Ovary (tissue), 9 donors: ENCODE measurements around the gene ABCG1. TPM values are rescaled to one million over a fixed set of nuclear protein-coding genes. Genes with fewer than 3 reads are reported as not detected.

Experiments
- DNase-seq, 5 donors: peaks; one replicate each; pipeline ENCODE4 v3.0.0-alpha.2; 2019 to 2020
- H3K27ac ChIP-seq, 2 donors: fragments of 200-600 bp; one replicate each; pipeline versions ENCODE4 v1.5.1 to v1.8.0; 2019 to 2022
- H3K27me3 ChIP-seq: fragments of 200-600 bp; one replicate; pipeline ENCODE4 v1.8.0; 2022
- H3K36me3 ChIP-seq: fragments of 200-600 bp; sonication (generic); one replicate; pipeline ENCODE4 v1.5.1; 2019
- H3K4me1 ChIP-seq: one replicate; pipeline ENCODE4 v1.8.1; 2013; ENCODE audit warnings: mild to moderate bottlenecking, moderate library complexity; ENCODE audit not compliant: insufficient read depth
- H3K4me3 ChIP-seq: fragments of 200-600 bp; sonication (generic); one replicate; pipeline ENCODE4 v1.5.1; 2017
- H3K9me3 ChIP-seq, 2 donors: fragments of 200-600 bp in 1 of 2; sonication (generic) in 1 of 2; one replicate each; pipeline versions ENCODE4 v1.5.1 to v1.8.1; 2013 to 2019; ENCODE audit warnings: mild to moderate bottlenecking in 1 of 2, moderate library complexity in 1 of 2
- EP300 ChIP-seq: sonication (generic); formaldehyde crosslinking; IDR thresholded peaks from one replicate; pipeline ENCODE4 v1.6.1; 2017; ENCODE audit warnings: antibody characterized with exemption
- POLR2A ChIP-seq: fragments of 450-650 bp; IDR thresholded peaks from one replicate; pipeline ENCODE4 v1.6.1; 2017; ENCODE audit warnings: antibody characterized with exemption, mild to moderate bottlenecking, moderate library complexity
- WGBS, 3 donors: extraction: QIAGEN DNeasy Blood & Tissue Kit in 1 of 3; methylation state at CpG; one replicate each; pipeline versions ENCODE4 v1.1.5 to v1.1.7; 2013 to 2017; 5-methylcytosine and 5-hydroxymethylcytosine counted together
- intact Hi-C, 4 donors: fragments of 100-400 bp; cut with DNase I; formaldehyde crosslinking; loops; one replicate each; pipeline versions ENCODE4 v1.11.0 to v1.15.1; 2022 to 2023
- polyA plus RNA-seq, 2 donors: library from polyadenylated mRNA; stranded (reverse); fragments of 200-250 nt in 1 of 2; fragments of 350-450 nt in 1 of 2; fragmentation: Illumina TruSeq in 1 of 2; extraction: RNeasy Lipid Tissue Mini Kit (QIAGEN cat#74804) in 1 of 2; gene quantifications; one replicate each; pipeline ENCODE4 v1.2.3, GENCODE V29; 2013 to 2014
- total RNA-seq, 7 donors: library from RNA; depleted of rRNA in 2 of 7; stranded (reverse); fragments of >200 nt in 2 of 7; fragmentation: NEBNext Ultra II Directional in 3 of 7; extraction: Animal tissue kit (Norgen Biotek cat#: 25700) in 3 of 7; gene quantifications; one replicate each; pipeline versions ENCODE4 v1.1.0 to v1.2.4, GENCODE V29; 2016 to 2023
- TF ChIP-seq, protein P1 (sequence below), 3 donors: fragments of 450-650 bp in 2 of 3; fragments of 200-600 bp in 1 of 3; IDR thresholded peaks; one replicate each; pipeline versions ENCODE4 v1.5.1 to v1.8.0; 2016 to 2022; ENCODE audit warnings: antibody characterized with exemption in 3 of 3, mild to moderate bottlenecking in 1 of 3
- donor health status: DM: no; HTN: no; CAD: no; lungs with moderate emphysema.
- donor health status: DM: no; HTN: no; CAD: no.
- donor health status: Bipolar disorder and iron deficiency.
- donor health status: DM: yes; HTN: yes; CAD: no.
- donor health status: DM: no; HTN: no; CAD: no.
- donor health status: DM: yes; HTN: yes; CAD: no.

Gene ABCG1
- total and polyA plus RNA-seq, 9 donors, result 4.3 to 14.9 (median 5.8) TPM

DNA sequence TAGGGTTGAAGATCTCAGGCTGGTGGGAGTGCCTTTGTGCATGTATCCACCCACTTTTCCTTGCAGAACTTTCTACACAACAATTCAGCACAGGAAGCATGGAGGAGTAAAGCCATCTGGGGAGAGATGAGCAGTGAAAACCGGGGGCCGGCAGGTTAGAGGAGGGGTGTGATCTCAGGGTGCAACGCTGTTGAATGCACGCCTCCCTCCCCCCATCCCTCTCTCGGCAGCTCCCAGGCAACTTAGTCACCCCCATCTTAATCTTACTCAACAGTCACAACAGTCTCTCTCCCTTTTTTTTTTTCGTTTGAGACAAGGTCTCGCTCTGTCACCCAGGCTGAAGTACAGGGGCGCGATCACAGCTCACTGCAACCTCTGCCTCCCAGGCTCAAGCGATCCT, 16.6 kb upstream of the ABCG1 start:
- intact Hi-C loops, result no loop called here
- TF ChIP-seq EP300 (no peak), POLR2A (no peak)
- TF ChIP-seq, protein P1, sequence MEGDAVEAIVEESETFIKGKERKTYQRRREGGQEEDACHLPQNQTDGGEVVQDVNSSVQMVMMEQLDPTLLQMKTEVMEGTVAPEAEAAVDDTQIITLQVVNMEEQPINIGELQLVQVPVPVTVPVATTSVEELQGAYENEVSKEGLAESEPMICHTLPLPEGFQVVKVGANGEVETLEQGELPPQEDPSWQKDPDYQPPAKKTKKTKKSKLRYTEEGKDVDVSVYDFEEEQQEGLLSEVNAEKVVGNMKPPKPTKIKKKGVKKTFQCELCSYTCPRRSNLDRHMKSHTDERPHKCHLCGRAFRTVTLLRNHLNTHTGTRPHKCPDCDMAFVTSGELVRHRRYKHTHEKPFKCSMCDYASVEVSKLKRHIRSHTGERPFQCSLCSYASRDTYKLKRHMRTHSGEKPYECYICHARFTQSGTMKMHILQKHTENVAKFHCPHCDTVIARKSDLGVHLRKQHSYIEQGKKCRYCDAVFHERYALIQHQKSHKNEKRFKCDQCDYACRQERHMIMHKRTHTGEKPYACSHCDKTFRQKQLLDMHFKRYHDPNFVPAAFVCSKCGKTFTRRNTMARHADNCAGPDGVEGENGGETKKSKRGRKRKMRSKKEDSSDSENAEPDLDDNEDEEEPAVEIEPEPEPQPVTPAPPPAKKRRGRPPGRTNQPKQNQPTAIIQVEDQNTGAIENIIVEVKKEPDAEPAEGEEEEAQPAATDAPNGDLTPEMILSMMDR (IDR thresholded peaks at IDR 0.05), result no peak
- Histone ChIP-seq H3K27ac (no peak overlapping the region), H3K9me3 (no peaks in the 10 kb centered on the region), H3K4me3 (no peak overlapping the region), H3K27me3 (no peaks in the 10 kb centered on the region), H3K36me3 (no peaks in the 10 kb centered on the region), H3K4me1 (peaks cover 5% of the 10 kb centered on the region)
- 56 to 62% (median 59%) methylated on average over 10 of the region's 10 CpGs for WGBS, 3 donors
- DNase-seq, result no peak

DNA sequence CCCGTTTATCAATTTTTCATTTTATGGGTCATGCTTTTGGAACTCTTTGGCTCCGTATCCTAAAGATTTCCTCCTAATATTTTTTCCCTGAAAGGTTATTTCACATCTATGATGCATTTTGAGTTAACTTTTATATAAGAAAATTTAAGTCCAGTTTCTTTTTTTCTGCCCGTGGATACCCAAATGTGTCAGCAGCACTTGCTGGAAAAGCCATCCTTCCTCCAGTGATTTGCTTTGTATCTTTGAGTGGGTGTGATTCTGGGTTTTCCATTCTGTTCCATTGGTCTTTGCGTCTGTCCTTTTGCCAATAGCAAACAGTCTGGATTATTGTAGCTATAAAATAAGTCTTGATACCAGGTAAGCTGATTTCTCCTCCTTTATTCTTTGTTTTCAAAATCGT, 15.6 kb upstream of the ABCG1 start:
- TF ChIP-seq, protein P1 (IDR thresholded peaks at IDR 0.05), result no peak
- TF ChIP-seq EP300 (no peak), POLR2A (no peak)
- no peak overlapping the region for H3K4me3 ChIP-seq
- DNase-seq, result no peak
- peaks cover 5% of the 10 kb centered on the region for H3K4me1 ChIP-seq
- H3K9me3 ChIP-seq, result no peaks in the 10 kb centered on the region
- no peak overlapping the region for H3K27ac ChIP-seq
- intact Hi-C loops, result no loop called here
- no peaks in the 10 kb centered on the region for H3K27me3 ChIP-seq
- H3K36me3 ChIP-seq, result no peaks in the 10 kb centered on the region
- 80 to 84% (median 81%) methylated on average over 5 of the region's 5 CpGs for WGBS, 3 donors

DNA sequence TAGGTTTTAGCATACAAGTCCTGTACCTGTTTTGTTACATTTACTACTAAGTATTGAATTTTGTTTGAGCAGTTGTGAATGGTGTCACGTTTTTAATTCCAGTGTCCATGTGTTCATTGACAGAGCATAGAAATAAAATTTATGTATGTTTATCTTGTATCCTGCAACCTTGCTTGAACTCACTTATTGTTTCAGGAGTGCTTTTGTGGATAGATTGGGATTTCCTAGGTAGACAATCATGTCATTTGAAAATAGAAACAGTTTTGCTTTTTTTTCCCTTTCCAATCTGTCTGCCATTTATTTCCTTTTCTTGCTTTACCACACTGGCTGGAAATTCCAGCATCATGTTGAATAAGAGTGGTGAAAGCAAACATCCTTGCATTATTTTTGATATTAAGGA, 15.0 kb upstream of the ABCG1 start:
- intact Hi-C loops, result no loop called here
- no peaks in the 10 kb centered on the region for H3K27me3 ChIP-seq
- H3K27ac ChIP-seq, result no peak overlapping the region
- 43 to 62% (median 56%) methylated on average over 1 of the region's 1 CpG for WGBS, 3 donors
- no peak for DNase-seq
- H3K4me3 ChIP-seq, result no peak overlapping the region
- H3K9me3 ChIP-seq, result no peaks in the 10 kb centered on the region
- TF ChIP-seq EP300 (no peak), POLR2A (no peak)
- TF ChIP-seq, protein P1 (IDR thresholded peaks at IDR 0.05), result no peak
- no peaks in the 10 kb centered on the region for H3K36me3 ChIP-seq
- peaks cover 3% of the 10 kb centered on the region for H3K4me1 ChIP-seq

DNA sequence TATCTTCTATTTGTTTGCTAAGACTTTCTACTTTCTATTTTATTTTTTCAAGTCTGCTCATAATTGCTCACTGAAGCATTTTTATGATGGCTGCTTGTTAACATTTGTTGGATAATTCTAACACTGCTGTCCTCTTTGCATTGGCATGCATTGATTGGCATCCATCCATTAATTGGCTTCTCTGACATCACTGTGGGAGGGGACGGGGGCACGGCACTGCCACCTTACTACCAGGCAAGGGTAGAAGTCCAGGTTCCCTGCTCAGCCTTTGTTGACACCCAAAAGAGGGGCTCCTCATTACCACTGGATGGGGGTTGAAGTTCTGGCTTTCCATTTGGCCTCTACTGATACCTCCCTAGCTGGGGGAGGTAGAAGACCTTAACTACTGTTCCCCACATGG, 11.5 kb upstream of the ABCG1 start:
- Histone ChIP-seq H3K9me3 (no peaks in the 10 kb centered on the region), H3K4me3 (no peak overlapping the region), H3K27ac (no peak overlapping the region), H3K36me3 (no peaks in the 10 kb centered on the region), H3K27me3 (no peaks in the 10 kb centered on the region), H3K4me1 (no peaks in the 10 kb centered on the region)
- TF ChIP-seq EP300 (no peak), POLR2A (no peak)
- TF ChIP-seq, protein P1 (IDR thresholded peaks at IDR 0.05), result no peak
- no peak for DNase-seq
- WGBS, 3 donors, result 85 to 96% (median 92%) methylated on average over 2 of the region's 2 CpGs
- intact Hi-C loops, result no loop called here

DNA sequence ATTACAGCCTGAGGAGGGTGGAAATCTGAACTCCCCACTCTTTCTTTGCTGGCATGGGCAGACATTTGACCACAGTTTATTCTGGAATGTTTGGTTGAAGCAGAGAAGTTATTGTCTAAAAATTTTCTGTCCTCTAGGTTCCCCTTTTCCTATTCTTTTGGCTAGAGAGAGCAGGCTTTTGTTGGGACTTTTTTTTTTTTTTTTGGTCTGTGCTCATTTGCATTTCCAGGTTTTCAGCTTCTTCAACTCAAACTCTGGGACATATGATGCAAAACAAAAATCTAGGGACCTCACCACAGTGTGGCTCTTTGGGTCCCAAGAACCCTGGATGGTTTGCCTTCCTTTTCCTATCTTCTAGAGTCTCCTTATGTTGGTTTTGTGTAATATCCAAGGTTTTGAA, 10.9 kb upstream of the ABCG1 start:
- intact Hi-C loops, result no loop called here
- H3K9me3 ChIP-seq, result no peaks in the 10 kb centered on the region
- TF ChIP-seq, protein P1 (IDR thresholded peaks at IDR 0.05), result no peak
- no peak for TF ChIP-seq POLR2A
- no peak for TF ChIP-seq EP300

More for the DNA sequence above, 10.9 kb upstream of the ABCG1 start:
- Histone ChIP-seq H3K27ac (no peak overlapping the region), H3K36me3 (no peaks in the 10 kb centered on the region), H3K27me3 (no peaks in the 10 kb centered on the region), H3K4me3 (no peak overlapping the region), H3K4me1 (no peaks in the 10 kb centered on the region)
- no peak for DNase-seq
